ENCODE data around the gene ZNF521.

Gene ZNF521

DNA sequence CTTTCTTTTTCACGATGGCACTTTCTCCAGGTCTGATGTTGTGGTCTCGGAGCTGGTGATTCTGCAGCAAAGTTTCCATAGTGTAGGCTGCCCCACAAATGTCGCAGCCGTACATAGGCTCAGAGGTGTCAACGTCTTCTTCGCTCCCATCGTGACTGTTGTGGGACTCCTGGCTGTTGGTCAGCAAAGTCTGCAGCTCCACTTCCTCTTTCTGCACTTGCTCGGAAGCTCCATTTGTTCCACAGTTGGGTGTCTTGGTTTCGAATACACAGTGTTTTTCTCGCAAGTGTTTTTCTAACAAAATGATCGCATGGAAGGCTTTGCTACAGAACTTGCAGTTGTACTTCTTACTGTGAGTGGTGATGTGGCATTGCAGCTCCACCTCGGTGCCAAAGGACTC is 126.8 kb downstream of the ZNF521 start:
- DNase-seq (ENCODE audit: low read depth in 2 of 2): no peak

DNA sequence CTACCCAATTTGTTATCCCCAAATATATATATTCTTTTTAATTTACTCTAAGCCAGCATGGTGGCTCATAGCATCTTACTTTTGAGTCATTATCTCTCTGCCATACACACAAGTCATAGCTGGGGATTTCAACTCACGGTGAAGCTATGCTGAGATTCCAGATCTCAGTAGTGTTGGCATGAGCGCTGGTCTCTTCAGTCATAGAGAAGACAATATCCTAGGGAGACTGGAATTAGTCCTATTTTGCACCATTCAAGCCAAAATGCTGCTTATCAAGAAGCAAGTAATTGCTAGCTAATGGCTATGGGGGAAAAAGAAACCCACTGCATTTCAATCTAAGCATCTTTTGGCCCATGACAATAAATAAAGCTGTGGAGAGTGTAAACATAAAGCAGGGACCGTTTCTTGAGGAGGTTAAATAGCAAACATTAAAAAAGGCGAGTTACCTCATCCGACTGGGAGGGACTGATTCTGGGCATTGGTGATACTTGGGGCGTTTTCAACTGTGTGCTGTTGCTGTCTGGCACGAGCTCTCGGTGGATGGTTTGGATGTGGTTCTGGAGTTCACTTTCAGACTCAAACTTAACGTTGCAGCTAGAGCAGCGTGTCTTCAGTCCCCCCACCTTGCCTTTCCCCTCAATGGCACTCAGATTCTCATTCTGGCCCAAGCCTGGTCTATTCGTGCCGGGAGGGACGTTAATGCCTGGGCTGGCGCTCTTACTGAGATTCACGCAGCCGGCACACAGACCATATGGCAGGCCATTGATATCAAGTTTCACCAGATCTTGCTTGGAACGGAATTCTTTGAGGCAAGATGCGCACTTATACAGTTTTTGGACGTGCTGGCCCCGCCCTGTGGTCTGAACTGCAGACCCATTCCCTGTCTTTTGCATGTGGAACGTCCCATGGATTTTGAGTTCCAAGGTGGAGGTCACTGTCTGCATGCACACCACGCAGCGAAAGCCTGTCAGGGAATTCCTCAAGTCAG is 127.8 kb downstream of the ZNF521 start:
- DNase-seq (ENCODE audit: low read depth in 2 of 2): no peak

DNA sequence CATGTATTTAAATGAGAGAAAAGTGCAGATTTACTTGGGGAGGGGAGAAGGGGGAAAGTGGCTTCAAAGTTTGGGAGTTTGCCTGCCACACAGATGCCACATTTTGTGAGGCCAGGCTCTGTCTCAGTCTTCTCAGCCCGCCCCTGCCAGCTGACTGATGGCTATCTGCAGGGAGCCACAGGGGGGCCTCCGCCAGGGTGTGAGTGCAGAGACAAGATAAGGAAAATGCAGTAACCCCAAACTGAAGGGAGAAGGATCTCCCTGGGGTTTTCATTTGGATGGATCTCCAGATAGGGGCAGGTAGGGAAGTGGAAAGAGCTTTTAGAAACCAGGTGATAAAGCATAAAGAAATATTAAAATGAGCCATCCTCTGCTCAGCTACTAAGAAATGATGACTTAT is 128.8 kb downstream of the ZNF521 start:
- no peak for DNase-seq (ENCODE audit: low read depth in 2 of 2)

- no peak for DNase-seq (ENCODE audit: low read depth in 2 of 2)
These were observed 129.3 kb downstream of the ZNF521 start for GRCh38 chr18:25222648-25223047.

GRCh38 chr18:25210622-25211021 is 141.3 kb downstream of the ZNF521 start:
- no peak for DNase-seq (ENCODE audit: low read depth in 2 of 2)

DNA sequence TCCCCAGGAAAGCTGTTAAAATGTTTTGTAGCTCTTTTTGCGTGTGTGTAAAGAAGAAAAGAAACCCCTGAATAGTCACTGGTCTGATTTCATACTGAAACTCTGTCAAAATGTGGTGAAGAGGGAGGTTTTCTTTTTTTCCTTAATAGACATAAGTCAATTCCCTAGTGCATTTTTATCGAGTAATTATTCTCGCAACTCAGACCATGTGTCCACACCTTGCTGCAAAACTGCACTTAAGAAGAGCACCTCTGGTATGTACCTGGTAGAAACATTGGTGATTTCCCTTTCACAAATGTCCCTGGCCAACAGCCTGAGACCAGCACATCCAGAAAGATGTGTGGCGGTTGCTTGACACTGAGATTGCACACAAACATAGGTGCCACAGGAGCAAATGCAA is 159.9 kb downstream of the ZNF521 start:
- DNase-seq (ENCODE audit: low read depth in 2 of 2): no peak

GRCh38 chr18:25190472-25190871 is 161.5 kb downstream of the ZNF521 start:
- DNase-seq (ENCODE audit: low read depth in 2 of 2): no peak

GRCh38 chr18:25189391-25190185 is 162.4 kb downstream of the ZNF521 start:
- DNase-seq (ENCODE audit: low read depth in 2 of 2): no peak

- DNase-seq (ENCODE audit: low read depth in 2 of 2): no peak
These were observed 164.3 kb downstream of the ZNF521 start for GRCh38 chr18:25187521-25188192.

DNA sequence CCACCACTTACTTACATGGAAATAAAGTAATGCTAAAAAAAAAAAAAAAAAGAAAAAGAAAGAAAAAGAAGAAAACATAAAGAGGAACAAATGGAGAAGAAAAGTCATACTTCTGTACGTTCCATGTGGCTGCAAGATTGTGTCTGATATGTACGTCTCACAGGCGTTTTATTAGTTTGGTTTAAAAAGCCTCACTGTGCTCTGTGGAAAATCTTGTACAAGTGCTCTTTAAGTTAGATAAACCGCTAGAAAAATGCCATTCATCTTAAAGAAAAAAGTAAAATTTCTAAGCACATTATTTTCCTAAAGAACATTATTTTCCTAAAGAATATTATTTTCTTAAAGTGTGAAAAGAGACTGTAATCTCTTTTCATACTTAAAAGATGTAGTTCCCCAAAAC is 165.1 kb downstream of the ZNF521 start:
- DNase-seq (ENCODE audit: low read depth in 2 of 2): no peak

- no peak for DNase-seq (ENCODE audit: low read depth in 2 of 2)
These were observed 170.0 kb downstream of the ZNF521 start for GRCh38 chr18:25181993-25182392.

- no peak for DNase-seq (ENCODE audit: low read depth in 2 of 2)
These were observed 170.4 kb downstream of the ZNF521 start for GRCh38 chr18:25181581-25181980.

DNA sequence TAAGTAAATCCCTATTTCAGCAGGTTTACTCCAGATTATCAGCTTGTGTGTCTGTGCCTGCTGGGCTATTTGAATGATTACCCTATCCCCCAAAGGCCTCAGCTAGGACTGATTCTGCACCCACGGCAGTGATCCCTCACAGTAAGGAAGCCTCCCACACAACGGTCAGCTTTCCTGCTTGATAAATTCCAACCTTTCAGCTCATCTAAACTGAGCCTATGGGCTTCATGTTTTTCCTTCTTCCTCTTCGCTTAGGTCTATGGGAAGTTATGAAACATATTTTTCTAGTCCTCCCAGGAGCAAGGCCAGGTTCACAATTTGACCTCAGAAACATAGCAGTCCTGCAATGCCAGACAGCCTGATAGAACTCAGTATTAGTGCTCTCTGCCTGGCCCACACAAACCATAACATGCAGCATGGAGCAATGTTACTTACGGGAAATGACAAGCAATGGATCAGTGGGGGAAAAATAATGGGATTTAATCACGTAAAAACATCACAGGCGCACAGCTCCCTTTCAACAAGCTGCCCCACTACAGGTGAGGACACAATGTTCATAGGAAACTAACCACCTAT is 170.9 kb downstream of the ZNF521 start:
- no peak for DNase-seq (ENCODE audit: low read depth in 2 of 2)

GRCh38 chr18:25177631-25178030 is 174.3 kb downstream of the ZNF521 start:
- DNase-seq (ENCODE audit: low read depth in 2 of 2): no peak

- DNase-seq (ENCODE audit: low read depth in 2 of 2): no peak
These were observed 175.4 kb downstream of the ZNF521 start for GRCh38 chr18:25176518-25177042.

GRCh38 chr18:25175558-25176517 is 176.1 kb downstream of the ZNF521 start:
- no peak for DNase-seq (ENCODE audit: low read depth in 2 of 2)

- DNase-seq (ENCODE audit: low read depth in 2 of 2): no peak
These were observed 177.6 kb downstream of the ZNF521 start for GRCh38 chr18:25174324-25174723.

- DNase-seq (ENCODE audit: low read depth in 2 of 2): no peak
These were observed 180.6 kb downstream of the ZNF521 start for GRCh38 chr18:25171334-25171733.

GRCh38 chr18:25170402-25170801 is 181.6 kb downstream of the ZNF521 start:
- no peak for DNase-seq (ENCODE audit: low read depth in 2 of 2)

GRCh38 chr18:25169701-25170100 is 182.3 kb downstream of the ZNF521 start:
- DNase-seq (ENCODE audit: low read depth in 2 of 2): no peak
